MG63 (cell line): ENCODE measurements around the gene MAN1A2. TPM values are rescaled to one million over a fixed set of nuclear protein-coding genes. Genes with fewer than 3 reads are reported as not detected.

Experiments used
- DNase-seq: peaks from one replicate; pipeline ENCODE4 v3.0.0-alpha.2; 2020
- H3K27me3 ChIP-seq: fragments of 250-450 bp; sonication (Bioruptor Pico); 2 replicates; pipeline ENCODE4 v1.5.1; 2020; ENCODE audit warnings: mild to moderate bottlenecking, moderate library complexity
- H3K36me3 ChIP-seq: fragments of 250-450 bp; sonication (Bioruptor Pico); 2 replicates; pipeline ENCODE4 v1.5.1; 2020; ENCODE audit warnings: mild to moderate bottlenecking, moderate library complexity
- H3K4me3 ChIP-seq: fragments of 250-450 bp; sonication (Bioruptor Pico); 2 replicates; pipeline ENCODE4 v1.5.1; 2020; ENCODE audit warnings: mild to moderate bottlenecking, moderate library complexity
- H3K9me3 ChIP-seq: fragments of 250-450 bp; sonication (Bioruptor Pico); 2 replicates; pipeline ENCODE4 v1.5.1; 2020; ENCODE audit warnings: mild to moderate bottlenecking, moderate library complexity
- total RNA-seq: library from RNA; depleted of rRNA; stranded (reverse); fragments of >200 nt; shearing (Covaris generic); gene quantifications from 2 replicates; pipeline ENCODE4 v1.2.3, GENCODE V29; 2014; ENCODE audit warnings: low replicate concordance; rRNA removed

The MAN1A2 gene
- total RNA-seq, 1 experiment from 2014 or later = 22.0 TPM

- no peaks in the 10 kb centered on the region for H3K9me3 ChIP-seq
- no peaks in the 10 kb centered on the region for H3K36me3 ChIP-seq
- DNase-seq = no peak
- no peak overlapping the region for H3K4me3 ChIP-seq
- no peaks in the 10 kb centered on the region for H3K27me3 ChIP-seq
Observed at GRCh38 chr1:117569856-117570255, 202.6 kb downstream of the MAN1A2 start.

GRCh38 chr1:117570988-117571409, 203.8 kb downstream of the MAN1A2 start:
- Histone ChIP-seq H3K36me3 (no peaks in the 10 kb centered on the region), H3K9me3 (no peaks in the 10 kb centered on the region), H3K27me3 (no peaks in the 10 kb centered on the region), H3K4me3 (no peak overlapping the region)
- DNase-seq = no peak

- Histone ChIP-seq H3K4me3 (no peak overlapping the region), H3K9me3 (no peaks in the 10 kb centered on the region), H3K36me3 (no peaks in the 10 kb centered on the region), H3K27me3 (no peaks in the 10 kb centered on the region)
- no peak for DNase-seq
Observed at GRCh38 chr1:117571496-117571895, 204.2 kb downstream of the MAN1A2 start.

- Histone ChIP-seq H3K9me3 (no peaks in the 10 kb centered on the region), H3K36me3 (no peaks in the 10 kb centered on the region), H3K27me3 (no peaks in the 10 kb centered on the region), H3K4me3 (no peak overlapping the region)
- no peak for DNase-seq
Observed at GRCh38 chr1:117572546-117572945, 205.3 kb downstream of the MAN1A2 start.

GRCh38 chr1:117573386-117574023, 206.3 kb downstream of the MAN1A2 start:
- H3K27me3 ChIP-seq = no peaks in the 10 kb centered on the region
- DNase-seq = peak; percentile 53
- H3K4me3 ChIP-seq = no peak overlapping the region
- H3K9me3 ChIP-seq = no peaks in the 10 kb centered on the region
- H3K36me3 ChIP-seq = no peaks in the 10 kb centered on the region

- H3K4me3 ChIP-seq = no peak overlapping the region
- H3K27me3 ChIP-seq = no peaks in the 10 kb centered on the region
- no peaks in the 10 kb centered on the region for H3K9me3 ChIP-seq
- no peaks in the 10 kb centered on the region for H3K36me3 ChIP-seq
- DNase-seq = no peak
Observed at GRCh38 chr1:117574161-117574835, 207.0 kb downstream of the MAN1A2 start.

- DNase-seq = no peak
- Histone ChIP-seq H3K9me3 (no peaks in the 10 kb centered on the region), H3K36me3 (no peaks in the 10 kb centered on the region), H3K27me3 (no peaks in the 10 kb centered on the region), H3K4me3 (no peak overlapping the region)
Observed at GRCh38 chr1:117575586-117576225, 208.5 kb downstream of the MAN1A2 start.

GRCh38 chr1:117576236-117576635, 209.0 kb downstream of the MAN1A2 start:
- Histone ChIP-seq H3K9me3 (no peaks in the 10 kb centered on the region), H3K36me3 (no peaks in the 10 kb centered on the region)

GRCh38 chr1:117577191-117577885, 210.1 kb downstream of the MAN1A2 start:
- H3K27me3 ChIP-seq = no peaks in the 10 kb centered on the region
- H3K36me3 ChIP-seq = no peaks in the 10 kb centered on the region
- H3K4me3 ChIP-seq = no peak overlapping the region
- no peak for DNase-seq
- no peaks in the 10 kb centered on the region for H3K9me3 ChIP-seq

More at GRCh38 chr1:117576236-117576635, 209.0 kb downstream of the MAN1A2 start:
- DNase-seq = no peak
- H3K4me3 ChIP-seq = no peak overlapping the region
- no peaks in the 10 kb centered on the region for H3K27me3 ChIP-seq

GRCh38 chr1:117578466-117578865, 211.2 kb downstream of the MAN1A2 start:
- no peaks in the 10 kb centered on the region for H3K27me3 ChIP-seq
- no peak for DNase-seq
- no peaks in the 10 kb centered on the region for H3K9me3 ChIP-seq
- H3K4me3 ChIP-seq = no peak overlapping the region
- H3K36me3 ChIP-seq = no peaks in the 10 kb centered on the region

Other genes starting within 250 kb of the MAN1A2 start
- gene TRIM45, start 245.7 kb upstream of the MAN1A2 start, total RNA-seq = 3.0 and 15.2 TPM in 2 replicates
- gene VTCN1, start 156.5 kb upstream of the MAN1A2 start, total RNA-seq = 0.82 TPM in 1 of 2 replicates, not detected in the other
- gene TENT5C, start 238.6 kb downstream of the MAN1A2 start, total RNA-seq = 6.2 and 6.4 TPM in 2 replicates